HEK293T (cell line): ENCODE measurements around the gene ADAMTS15.

ENCODE experiments used
- CTCF ChIA-PET: fragments of 350-600 bp; formaldehyde crosslinking; extraction: SDS; loops from one replicate; lab custom pipeline; 2021; ENCODE audit warnings: antibody characterized with exemption, inconsistent platforms; lab: Yijun Ruan, JAX
- POLR2A ChIA-PET: fragments of 350-600 bp; formaldehyde crosslinking; extraction: SDS; loops from one replicate; lab custom pipeline; 2020; ENCODE audit warnings: antibody characterized with exemption, inconsistent platforms; lab: Yijun Ruan, JAX
- DNase-seq: peaks from one replicate; pipeline ENCODE4 v3.0.0; 2012; ENCODE audit warnings: mixed read lengths; ENCODE audit errors: extremely low spot score
- ARNT ChIP-seq: fragments of 450-650 bp; IDR thresholded peaks from 2 replicates; pipeline ENCODE4 v1.6.1; 2017; ENCODE audit warnings: mild to moderate bottlenecking
- BHLHE40 ChIP-seq: fragments of 450-650 bp; IDR thresholded peaks from 2 replicates; pipeline ENCODE4 v1.6.1; 2016; ENCODE audit warnings: mild to moderate bottlenecking, moderate library complexity, borderline replicate concordance
- CTBP1 ChIP-seq: fragments of 450-650 bp; IDR thresholded peaks from 2 replicates; pipeline ENCODE4 v1.6.1; 2016; ENCODE audit warnings: borderline replicate concordance
- ELF4 ChIP-seq: fragments of 450-650 bp; IDR thresholded peaks from 2 replicates; pipeline ENCODE4 v1.6.1; 2017; ENCODE audit warnings: antibody characterized with exemption
- FOXA1 ChIP-seq: fragments of 450-650 bp; IDR thresholded peaks from 2 replicates; pipeline ENCODE4 v1.6.1; 2016; ENCODE audit warnings: mild to moderate bottlenecking
- FOXK2 ChIP-seq: fragments of 450-650 bp; IDR thresholded peaks from 2 replicates; pipeline ENCODE4 v1.6.1; 2016; ENCODE audit warnings: mild to moderate bottlenecking
- FOXM1 ChIP-seq: fragments of 450-650 bp; IDR thresholded peaks from 2 replicates; pipeline ENCODE4 v1.6.1; 2017; ENCODE audit warnings: mild to moderate bottlenecking, borderline replicate concordance
- HDGF ChIP-seq: fragments of 450-650 bp; IDR thresholded peaks from 2 replicates; pipeline ENCODE4 v1.6.1; 2017; ENCODE audit warnings: antibody characterized with exemption, borderline replicate concordance
- L3MBTL2 ChIP-seq: fragments of 450-650 bp; conservative IDR thresholded peaks from 2 replicates; pipeline ENCODE4 v1.6.1; 2016; ENCODE audit warnings: mild to moderate bottlenecking
- LEF1 ChIP-seq: fragments of 450-650 bp; IDR thresholded peaks from 2 replicates; pipeline ENCODE4 v1.6.1; 2017; ENCODE audit warnings: mild to moderate bottlenecking, borderline replicate concordance
- NFRKB ChIP-seq: fragments of 450-650 bp; IDR thresholded peaks from 2 replicates; pipeline ENCODE4 v1.6.1; 2016; ENCODE audit warnings: mild to moderate bottlenecking, moderate library complexity
- SP1 ChIP-seq: fragments of 450-650 bp; IDR thresholded peaks from 2 replicates; pipeline ENCODE4 v1.6.1; 2017
- SUZ12 ChIP-seq: fragments of 450-650 bp; IDR thresholded peaks from 2 replicates; pipeline ENCODE4 v1.6.1; 2016; ENCODE audit warnings: mild to moderate bottlenecking
- TARDBP ChIP-seq: fragments of 450-650 bp; IDR thresholded peaks from 2 replicates; pipeline ENCODE4 v1.6.1; 2016
- ZNF384 ChIP-seq: fragments of 450-650 bp; IDR thresholded peaks from 2 replicates; pipeline ENCODE4 v1.6.1; 2016
- TF ChIP-seq, protein P1 (sequence below): fragments of 450-650 bp; IDR thresholded peaks from 2 replicates; pipeline ENCODE4 v1.6.1; 2016

Gene ADAMTS15

GRCh38 chr11:130490682-130491449 lies 42.4 kb downstream of the ADAMTS15 start:
- POLR2A ChIA-PET, result no interaction called here
- no peak for DNase-seq
- TF ChIP-seq BHLHE40 (no peak), SUZ12 (no peak), FOXA1 (no peak), LEF1 (no peak), CTBP1 (no peak)
- TF ChIP-seq, protein P1, sequence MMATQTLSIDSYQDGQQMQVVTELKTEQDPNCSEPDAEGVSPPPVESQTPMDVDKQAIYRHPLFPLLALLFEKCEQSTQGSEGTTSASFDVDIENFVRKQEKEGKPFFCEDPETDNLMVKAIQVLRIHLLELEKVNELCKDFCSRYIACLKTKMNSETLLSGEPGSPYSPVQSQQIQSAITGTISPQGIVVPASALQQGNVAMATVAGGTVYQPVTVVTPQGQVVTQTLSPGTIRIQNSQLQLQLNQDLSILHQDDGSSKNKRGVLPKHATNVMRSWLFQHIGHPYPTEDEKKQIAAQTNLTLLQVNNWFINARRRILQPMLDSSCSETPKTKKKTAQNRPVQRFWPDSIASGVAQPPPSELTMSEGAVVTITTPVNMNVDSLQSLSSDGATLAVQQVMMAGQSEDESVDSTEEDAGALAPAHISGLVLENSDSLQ, result no peak
- CTCF ChIA-PET, result no interaction called here

GRCh38 chr11:130498181-130498580 lies 49.7 kb downstream of the ADAMTS15 start:
- POLR2A ChIA-PET, result no interaction called here
- no peak for TF ChIP-seq ARNT
- no peak for TF ChIP-seq NFRKB
- no peak for TF ChIP-seq L3MBTL2
- TF ChIP-seq LEF1, result no peak
- TF ChIP-seq, protein P1, result no peak
- no peak for TF ChIP-seq ELF4
- TF ChIP-seq TARDBP, result no peak
- CTCF ChIA-PET, result no interaction called here
- no peak for DNase-seq

DNA sequence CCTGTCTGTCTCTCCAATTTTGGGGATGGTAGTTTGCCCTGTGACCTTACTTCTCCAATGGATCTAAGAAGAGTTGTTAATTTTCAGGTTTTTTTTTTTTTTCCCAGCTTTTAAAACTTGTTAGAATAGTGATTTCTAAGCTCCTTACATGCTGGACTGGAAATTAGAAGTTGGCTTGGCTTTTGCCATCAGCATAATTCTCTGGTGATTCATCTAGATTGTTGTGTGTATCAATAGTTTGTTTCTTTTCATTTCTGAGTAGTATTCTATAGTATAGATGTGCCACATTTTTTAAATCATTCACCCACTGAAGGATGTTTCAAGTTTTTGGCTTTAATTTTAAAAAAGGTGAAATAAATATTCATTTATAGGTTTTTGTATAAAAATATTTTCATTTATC lies 51.4 kb downstream of the ADAMTS15 start:
- DNase-seq, result no peak
- ChIA-PET POLR2A (no interaction called here), CTCF (no interaction called here)
- TF ChIP-seq HDGF, result no peak
- TF ChIP-seq, protein P1, result no peak
- TF ChIP-seq BHLHE40, result no peak
- no peak for TF ChIP-seq SP1
- no peak for TF ChIP-seq TARDBP
- TF ChIP-seq ARNT, result no peak
- TF ChIP-seq LEF1, result no peak
- no peak for TF ChIP-seq ELF4
- TF ChIP-seq FOXK2, result no peak
- no peak for TF ChIP-seq SUZ12
- no peak for TF ChIP-seq L3MBTL2
- TF ChIP-seq NFRKB, result no peak
- no peak for TF ChIP-seq ZNF384
- TF ChIP-seq FOXM1, result no peak
- TF ChIP-seq FOXA1, result no peak
- TF ChIP-seq CTBP1, result no peak

DNA sequence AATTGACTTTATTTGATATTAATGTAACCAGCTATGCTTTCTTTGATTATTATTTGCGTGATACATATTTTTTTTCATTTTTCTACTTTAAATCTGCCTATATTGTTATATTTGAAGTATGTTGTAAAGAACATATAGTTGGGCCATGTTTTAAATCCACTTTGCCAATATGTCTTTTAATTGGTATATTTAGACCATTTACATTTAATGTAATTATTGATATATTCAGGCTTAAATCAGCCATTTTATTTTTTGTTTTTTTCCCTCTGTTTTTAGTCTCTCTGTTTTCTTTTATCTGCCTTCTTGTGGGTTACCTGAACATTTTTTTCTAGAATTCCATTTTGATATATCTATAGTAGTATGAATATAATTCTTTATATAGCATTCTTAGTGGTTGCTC lies 55.9 kb downstream of the ADAMTS15 start:
- ChIA-PET CTCF (no interaction called here), POLR2A (no interaction called here)
- DNase-seq, result no peak
- TF ChIP-seq SP1 (no peak), L3MBTL2 (no peak), ELF4 (no peak), NFRKB (no peak), FOXK2 (no peak), LEF1 (no peak), FOXA1 (no peak), TARDBP (no peak), ZNF384 (no peak), CTBP1 (no peak), FOXM1 (no peak), ARNT (no peak), BHLHE40 (no peak), SUZ12 (no peak), HDGF (no peak)
- TF ChIP-seq, protein P1, result no peak

- no peak for DNase-seq
- TF ChIP-seq NFRKB (no peak), ELF4 (no peak)
- CTCF ChIA-PET, result no interaction called here
- POLR2A ChIA-PET, result no interaction called here
These were observed 60.5 kb downstream of the ADAMTS15 start for GRCh38 chr11:130508913-130509312.

DNA sequence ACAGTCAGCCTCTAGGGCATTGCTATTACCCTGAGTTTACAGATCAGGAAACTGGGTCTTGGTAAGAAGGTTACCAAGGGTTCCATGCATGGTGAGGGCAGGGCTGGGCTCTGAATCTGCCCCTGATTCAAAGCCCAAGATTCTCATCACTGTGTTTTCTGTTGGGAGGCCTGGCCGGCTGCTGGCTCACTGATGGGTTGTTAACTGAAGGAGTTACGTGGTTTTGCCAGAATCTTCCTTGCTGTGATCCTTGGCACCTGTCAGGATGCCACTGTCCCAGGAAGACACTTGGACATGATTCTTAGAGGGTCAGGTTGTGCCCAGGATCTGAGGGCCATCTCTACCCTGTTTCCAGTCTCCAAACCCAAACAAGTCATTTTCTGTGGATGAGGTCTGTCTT lies 61.5 kb downstream of the ADAMTS15 start:
- no peak for DNase-seq
- CTCF ChIA-PET, result interaction anchor here (0.6 kb wide), 1 partner anchor 10 kb away, joined by 4 read pairs; no protein-coding TSS in a partner anchor
- POLR2A ChIA-PET, result no interaction called here
- no peak for TF ChIP-seq TARDBP
- TF ChIP-seq NFRKB, result no peak
- TF ChIP-seq FOXK2, result no peak
- no peak for TF ChIP-seq BHLHE40
- TF ChIP-seq, protein P1, result no peak
- no peak for TF ChIP-seq ELF4
